M059J (cell line): ENCODE measurements around the gene MEI4. TPM values are rescaled to one million over a fixed set of nuclear protein-coding genes. Genes with fewer than 3 reads are reported as not detected.
"Not testable (repeated sequence)": the region's sequence is repeated elsewhere in the genome, so short reads cannot be mapped to it uniquely, and the experiment has no call there.

Experiments used
- DNase-seq: peaks from one replicate; pipeline ENCODE4 v3.0.0-alpha.2; 2012; ENCODE audit warnings: low read depth
- total RNA-seq: library from RNA; depleted of rRNA; stranded (reverse); fragments of >200 nt; shearing (Covaris generic); gene quantifications from 2 replicates; pipeline ENCODE4 v1.2.3, GENCODE V29; 2014; rRNA removed

Gene MEI4
- total RNA-seq = not detected in 2 replicates

GRCh38 chr6:77652739-77653138, at the start of gene MEI4:
Gene MEI4, plus strand, starts transcription at chr6:77653039. Its CDS starts 37,633 bp downstream, at chr6:77690672.
- no peak for DNase-seq

GRCh38 chr6:77604476-77604875, 48.4 kb upstream of the MEI4 start:
- DNase-seq = no peak

- DNase-seq = no peak
Measured at GRCh38 chr6:77607004-77607403, 45.8 kb upstream of the MEI4 start.

GRCh38 chr6:77609106-77609505, 43.7 kb upstream of the MEI4 start:
- DNase-seq = no peak

- DNase-seq = no peak
Measured at GRCh38 chr6:77619114-77619513, 33.7 kb upstream of the MEI4 start.

GRCh38 chr6:77620278-77620882, 32.5 kb upstream of the MEI4 start:
- DNase-seq = peak; percentile 5

- no peak for DNase-seq
Measured at GRCh38 chr6:77624515-77624914, 28.3 kb upstream of the MEI4 start.

GRCh38 chr6:77626426-77626825, 26.4 kb upstream of the MEI4 start:
- DNase-seq = peak; percentile 27

GRCh38 chr6:77630014-77630413, 22.8 kb upstream of the MEI4 start:
- no peak for DNase-seq

GRCh38 chr6:77633471-77633870, 19.4 kb upstream of the MEI4 start:
- no peak for DNase-seq

GRCh38 chr6:77633993-77634715, 18.7 kb upstream of the MEI4 start:
- DNase-seq = peak; percentile 45

GRCh38 chr6:77638129-77638830, 14.6 kb upstream of the MEI4 start:
- peak; percentile 23 for DNase-seq

- DNase-seq = no peak
Measured at GRCh38 chr6:77644102-77644705, 8.6 kb upstream of the MEI4 start.

GRCh38 chr6:77650098-77650663, 2.7 kb upstream of the MEI4 start:
- peak; percentile 7 for DNase-seq

- no peak for DNase-seq
Measured at GRCh38 chr6:77653816-77654215, 977 bp downstream of the MEI4 start.

- DNase-seq = not testable (repeated sequence)
Measured at GRCh38 chr6:77655035-77655434, 2.2 kb downstream of the MEI4 start.

GRCh38 chr6:77656999-77657764, 4.3 kb downstream of the MEI4 start:
- no peak for DNase-seq

- no peak for DNase-seq
Measured at GRCh38 chr6:77666340-77666739, 13.5 kb downstream of the MEI4 start.

- no peak for DNase-seq
Measured at GRCh38 chr6:77666846-77667245, 14.0 kb downstream of the MEI4 start.

GRCh38 chr6:77669913-77670312, 17.1 kb downstream of the MEI4 start:
- no peak for DNase-seq

- no peak for DNase-seq
Measured at GRCh38 chr6:77674211-77674610, 21.4 kb downstream of the MEI4 start.
